Chondrocyte (in vitro differentiated cells): ENCODE results near the gene RNFT1. TPM values are rescaled to one million over a fixed set of nuclear protein-coding genes. Genes with fewer than 3 reads are reported as not detected.
"Not testable (repeated sequence)": the region's sequence is repeated elsewhere in the genome, so short reads cannot be mapped to it uniquely, and the experiment has no call there.

Source experiments
- DNase-seq: peaks from one replicate; pipeline ENCODE4 v3.0.0; 2021; ENCODE audit warnings: mixed read lengths, low spot score
- H3K27ac Mint-ChIP-seq: one replicate; pipeline ENCODE4 v1.8.0; 2021; ENCODE audit warnings: mild to moderate bottlenecking, moderate library complexity, mixed read lengths; ENCODE audit not compliant: unreplicated experiment
- H3K27me3 Mint-ChIP-seq: 2 replicates; pipeline ENCODE4 v1.8.0; 2021; ENCODE audit warnings: low read depth, mixed read lengths
- H3K36me3 Mint-ChIP-seq: 2 replicates; pipeline ENCODE4 v1.8.0; 2021; ENCODE audit warnings: low read depth, mixed read lengths
- H3K4me1 Mint-ChIP-seq: 2 replicates; pipeline ENCODE4 v1.8.0; 2021; ENCODE audit warnings: low read depth, mild to moderate bottlenecking, mixed read lengths
- H3K4me3 Mint-ChIP-seq: one replicate; pipeline ENCODE4 v1.8.0; 2021; ENCODE audit warnings: mild to moderate bottlenecking, moderate library complexity, mixed read lengths; ENCODE audit not compliant: unreplicated experiment
- H3K9me3 Mint-ChIP-seq: 2 replicates; pipeline ENCODE4 v1.8.0; 2021; ENCODE audit warnings: low read depth, mixed read lengths
- CTCF ChIP-seq: fragments of 200-600 bp; sonication (generic); IDR thresholded peaks from 2 replicates; pipeline ENCODE4 v1.5.0; 2021; ENCODE audit warnings: antibody characterized with exemption, mild to moderate bottlenecking, moderate library complexity
- total RNA-seq: library from RNA; stranded (reverse); gene quantifications from 3 replicates; pipeline ENCODE4 v1.2.1, GENCODE V29; 2021

Gene RNFT1
- total RNA-seq, 1 donor from 2014 or later = 21.4 TPM

- Mint-ChIP-seq H3K36me3 (peaks cover 24% of the 10 kb centered on the region), H3K9me3 (no peaks in the 10 kb centered on the region), H3K27me3 (no peaks in the 10 kb centered on the region), H3K27ac (no peak overlapping the region), H3K4me1 (no peaks in the 10 kb centered on the region), H3K4me3 (no peak overlapping the region)
- TF ChIP-seq CTCF = no peak
- DNase-seq = no peak
Observed at GRCh38 chr17:59950049-59950448, 14.5 kb downstream of the RNFT1 start.

GRCh38 chr17:59947310-59947709 lies 17.2 kb downstream of the RNFT1 start:
- not testable (repeated sequence) for DNase-seq

GRCh38 chr17:59946433-59946832 lies 18.1 kb downstream of the RNFT1 start:
- not testable (repeated sequence) for H3K9me3 Mint-ChIP-seq, H3K4me1 Mint-ChIP-seq, DNase-seq, H3K27me3 Mint-ChIP-seq, H3K4me3 Mint-ChIP-seq, H3K27ac Mint-ChIP-seq
- H3K36me3 Mint-ChIP-seq = peaks cover 25% of the 10 kb centered on the region

More at GRCh38 chr17:59947310-59947709, 17.2 kb downstream of the RNFT1 start:
- not testable (repeated sequence) for H3K27ac Mint-ChIP-seq, H3K4me3 Mint-ChIP-seq, H3K27me3 Mint-ChIP-seq, H3K9me3 Mint-ChIP-seq, H3K4me1 Mint-ChIP-seq
- peaks cover 26% of the 10 kb centered on the region for H3K36me3 Mint-ChIP-seq

- Mint-ChIP-seq H3K27ac (no peak overlapping the region), H3K36me3 (peaks cover 28% of the 10 kb centered on the region), H3K4me3 (no peak overlapping the region), H3K27me3 (no peaks in the 10 kb centered on the region), H3K9me3 (no peaks in the 10 kb centered on the region), H3K4me1 (no peaks in the 10 kb centered on the region)
- no peak for DNase-seq
- no peak for TF ChIP-seq CTCF
Observed at GRCh38 chr17:59941131-59941530, 23.4 kb downstream of the RNFT1 start.

- not testable (repeated sequence) for H3K27me3 Mint-ChIP-seq, DNase-seq, H3K9me3 Mint-ChIP-seq, H3K27ac Mint-ChIP-seq, H3K4me1 Mint-ChIP-seq, H3K4me3 Mint-ChIP-seq
- H3K36me3 Mint-ChIP-seq = peaks cover 26% of the 10 kb centered on the region
Observed at GRCh38 chr17:59940697-59941096, 23.8 kb downstream of the RNFT1 start.

- peaks cover 41% of the 10 kb centered on the region for H3K36me3 Mint-ChIP-seq
- H3K4me1 Mint-ChIP-seq, DNase-seq, H3K4me3 Mint-ChIP-seq, H3K27me3 Mint-ChIP-seq, H3K9me3 Mint-ChIP-seq, H3K27ac Mint-ChIP-seq: not testable (repeated sequence)
Observed at GRCh38 chr17:59933317-59933716, 31.2 kb downstream of the RNFT1 start.

- not testable (repeated sequence) for H3K4me3 Mint-ChIP-seq, H3K9me3 Mint-ChIP-seq, H3K27me3 Mint-ChIP-seq, DNase-seq, H3K4me1 Mint-ChIP-seq
- Mint-ChIP-seq H3K27ac (peak overlapping the region; percentile 27), H3K36me3 (peaks cover 42% of the 10 kb centered on the region)
Observed at GRCh38 chr17:59930768-59931167, 33.8 kb downstream of the RNFT1 start.

GRCh38 chr17:59930121-59930520 lies 34.4 kb downstream of the RNFT1 start:
- H3K9me3 Mint-ChIP-seq, H3K4me3 Mint-ChIP-seq, H3K27me3 Mint-ChIP-seq, H3K27ac Mint-ChIP-seq, H3K4me1 Mint-ChIP-seq, DNase-seq: not testable (repeated sequence)
- H3K36me3 Mint-ChIP-seq = peaks cover 42% of the 10 kb centered on the region

GRCh38 chr17:59920637-59921036 lies 43.9 kb downstream of the RNFT1 start:
- not testable (repeated sequence) for H3K27ac Mint-ChIP-seq, H3K4me3 Mint-ChIP-seq, H3K9me3 Mint-ChIP-seq, H3K27me3 Mint-ChIP-seq, H3K4me1 Mint-ChIP-seq
- peaks cover 21% of the 10 kb centered on the region for H3K36me3 Mint-ChIP-seq
- DNase-seq = peak; percentile 28
